T47D (cell line): ENCODE data around the gene PPM1M.

Experiments
- DNase-seq, 2 experiments: peaks; one replicate each; pipeline versions ENCODE4 v3.0.0 to v3.0.0-alpha.2; 2011 to 2012; ENCODE audit warnings: low read depth in 1 of 2, low spot score in 1 of 2
- JUND ChIP-seq: IDR thresholded peaks from 2 replicates; pipeline ENCODE4 v1.6.1; 2012; ENCODE audit warnings: low read depth
- in situ Hi-C: cut with HindIII; loops from 2 replicates; pipeline ENCODE4 v1.10.0; 2016; ENCODE audit warnings: low sequenced_read_pairs, low pct_unique_long_range_greater_than_20kb

Gene PPM1M

DNA sequence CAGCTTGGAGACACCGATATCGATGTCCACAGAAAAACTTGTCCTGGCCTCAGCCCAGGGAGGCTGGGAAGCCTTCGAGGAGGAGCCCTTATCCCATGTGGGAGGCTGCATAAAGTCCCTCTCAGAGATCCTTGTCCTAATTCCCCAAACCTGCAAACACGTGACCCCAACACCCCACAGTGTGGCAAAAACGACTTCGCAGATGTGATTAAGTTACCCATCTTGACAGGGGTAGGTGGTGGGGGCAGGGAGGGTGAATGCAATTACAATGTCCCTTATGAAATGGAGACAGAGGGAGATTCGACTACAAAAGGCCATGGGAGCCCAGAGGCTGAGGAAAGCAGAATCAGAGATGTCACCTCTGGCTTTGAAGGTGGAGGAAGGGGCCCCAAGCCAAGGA is 17.8 kb upstream of the PPM1M start:
- DNase-seq, result no peak
- no peak for TF ChIP-seq JUND
- in situ Hi-C loops, result no loop called here

- no peak for TF ChIP-seq JUND
- DNase-seq, result no peak
- in situ Hi-C loops, result no loop called here
These were observed 17.3 kb upstream of the PPM1M start for GRCh38 chr3:52228266-52228665.

DNA sequence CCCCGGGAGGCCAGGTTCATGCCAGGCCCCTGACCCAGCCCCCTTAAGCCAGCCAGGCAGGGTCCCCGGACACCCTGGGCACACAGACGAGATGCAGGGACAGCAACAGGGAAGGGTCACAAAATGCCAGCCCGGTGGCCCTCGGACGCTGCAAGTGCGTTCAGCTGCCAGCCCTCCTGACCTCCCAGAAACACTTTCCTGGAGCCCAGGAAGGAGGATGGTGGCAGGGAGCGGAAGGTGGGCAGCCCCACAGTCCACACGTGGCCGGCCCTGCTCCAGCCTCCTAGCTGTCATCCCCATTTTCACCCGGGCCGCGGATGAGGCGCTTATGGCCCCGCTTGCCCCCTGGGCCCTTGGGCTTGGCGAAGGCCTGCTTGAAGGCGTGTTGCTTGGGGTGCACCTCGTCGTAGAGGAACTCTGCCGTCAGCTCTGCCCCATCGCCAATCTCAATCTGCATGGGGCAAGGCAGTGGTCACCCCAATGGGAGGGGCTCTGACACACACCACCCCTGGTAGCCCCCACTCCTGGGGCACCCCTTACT is 16.7 kb upstream of the PPM1M start:
- no peak for DNase-seq
- no peak for TF ChIP-seq JUND
- in situ Hi-C loops, result no loop called here

DNA sequence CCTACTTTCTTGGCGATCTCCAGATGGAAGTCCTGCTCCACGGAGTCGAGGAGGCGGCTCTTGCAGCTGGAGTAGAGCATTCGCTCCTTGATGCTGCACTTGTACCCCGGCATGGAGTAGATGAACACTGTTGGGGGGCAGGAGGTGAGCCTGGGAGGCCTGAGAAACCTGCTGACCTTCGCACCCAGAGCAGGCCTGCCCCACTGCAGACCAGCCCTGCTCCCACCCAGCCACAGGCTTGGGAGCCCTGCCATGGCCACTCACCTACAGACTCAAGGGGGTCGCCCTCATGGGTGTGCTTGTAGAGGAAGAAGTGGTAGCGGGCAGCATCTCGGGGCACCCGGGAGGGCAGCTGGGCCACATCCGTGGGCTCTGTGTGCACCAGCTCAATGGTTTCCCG is 15.9 kb upstream of the PPM1M start:
- TF ChIP-seq JUND, result no peak
- no peak for DNase-seq
- in situ Hi-C loops, result no loop called here

GRCh38 chr3:52230461-52230860 is 15.1 kb upstream of the PPM1M start:
- in situ Hi-C loops, result no loop called here

DNA sequence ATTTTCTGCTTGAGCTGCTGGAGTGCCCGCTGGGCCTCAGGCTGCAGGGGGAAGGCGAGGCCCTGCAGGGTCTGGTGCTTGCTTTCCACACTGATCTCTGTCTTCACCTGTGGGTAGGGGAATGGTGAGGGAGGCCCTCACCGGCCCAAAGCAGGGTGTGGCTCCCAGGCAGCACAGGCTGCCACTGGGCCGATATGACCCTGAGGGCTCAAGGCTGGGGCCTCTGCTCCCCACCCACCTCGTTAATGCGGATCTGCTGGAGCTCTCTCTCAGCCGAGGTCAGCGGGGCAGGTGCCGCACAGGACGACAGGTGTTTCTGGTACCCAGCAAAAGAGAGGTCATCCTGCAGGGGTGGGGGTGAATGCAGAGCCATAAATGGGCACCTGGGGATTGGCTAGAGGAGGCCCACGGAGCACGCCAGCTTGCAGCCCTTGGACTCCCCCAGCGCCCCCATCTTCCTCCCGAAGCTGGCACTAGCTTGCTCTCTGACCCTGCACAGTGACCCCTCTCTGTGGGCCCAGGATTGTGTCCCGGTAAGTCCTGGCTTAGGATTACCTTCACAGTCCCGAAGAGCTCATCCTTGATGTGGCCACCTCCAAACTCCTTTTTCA is 14.6 kb upstream of the PPM1M start:
- no peak for TF ChIP-seq JUND
- DNase-seq, result no peak
- in situ Hi-C loops, result no loop called here

More at GRCh38 chr3:52230461-52230860, 15.1 kb upstream of the PPM1M start:
- no peak for DNase-seq
- no peak for TF ChIP-seq JUND

- TF ChIP-seq JUND, result no peak
- peak in 1 of 2 experiments; percentile 69 for DNase-seq
- in situ Hi-C loops, result no loop called here
These were observed 13.9 kb upstream of the PPM1M start for GRCh38 chr3:52231502-52232278.

DNA sequence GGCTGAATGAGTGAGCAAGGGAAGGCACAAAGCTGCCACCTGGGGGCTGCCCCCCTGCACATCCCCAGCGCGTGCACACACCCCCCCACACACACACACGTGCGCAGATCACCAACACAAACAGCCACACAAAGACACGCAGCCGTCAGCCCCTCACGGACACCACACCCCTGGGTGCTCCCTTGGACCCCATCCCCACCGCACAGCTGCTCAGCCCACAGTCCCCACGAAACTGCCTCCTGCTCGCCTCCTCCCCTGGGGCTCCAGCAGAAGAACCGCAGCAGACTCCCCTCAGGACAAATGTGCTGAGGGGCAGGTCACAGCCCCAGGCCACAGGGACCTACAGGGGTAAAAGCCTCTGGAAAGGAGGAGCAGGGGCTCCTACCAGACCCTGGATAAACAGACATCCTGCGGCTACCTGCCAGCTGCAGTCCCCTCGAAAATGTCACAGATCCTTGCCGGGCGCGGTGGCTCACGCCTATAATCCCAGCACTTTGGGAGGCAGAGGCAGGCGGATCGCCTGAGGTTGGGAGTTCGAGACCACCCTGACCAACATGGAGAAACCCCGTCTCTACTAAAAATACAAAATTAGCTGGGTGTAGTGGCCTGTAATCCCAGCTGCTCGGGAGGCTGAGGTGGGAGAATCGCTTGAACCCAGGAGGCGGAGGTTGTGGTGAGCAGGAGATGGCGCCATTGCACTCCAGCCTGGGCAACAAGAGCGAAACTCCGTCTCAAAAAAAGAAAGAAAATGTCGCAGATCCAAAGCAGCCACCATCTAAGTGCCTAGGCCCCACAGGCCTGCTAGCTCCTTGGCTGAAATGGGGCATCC is 13.1 kb upstream of the PPM1M start:
- no peak for DNase-seq

DNA sequence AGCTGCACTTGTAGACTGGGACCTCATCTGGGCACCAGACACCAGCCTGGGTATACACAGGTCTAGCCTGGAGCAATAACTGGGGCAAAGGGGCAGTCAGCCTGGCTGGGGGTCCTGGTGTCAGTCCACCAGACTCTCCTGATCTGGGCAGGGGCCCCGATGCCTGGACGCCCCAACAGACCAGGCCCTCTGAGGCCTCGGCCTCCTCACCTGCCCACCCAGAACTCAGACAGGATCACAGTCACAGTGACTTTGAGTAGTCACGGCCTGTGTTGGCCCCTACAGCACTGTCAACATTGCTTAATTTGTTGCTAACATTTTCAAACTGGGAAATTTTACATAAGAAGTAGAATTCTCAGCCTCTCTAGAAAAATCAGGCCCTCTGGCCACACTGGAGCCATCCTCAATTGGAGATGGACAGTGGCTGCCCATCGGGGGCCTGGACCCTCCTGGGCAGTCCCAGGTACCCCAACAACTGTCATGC is 12.4 kb upstream of the PPM1M start:
- TF ChIP-seq JUND, result no peak
- in situ Hi-C loops, result no loop called here
- no peak for DNase-seq

More for the DNA sequence above, 13.1 kb upstream of the PPM1M start:
- no peak for TF ChIP-seq JUND
- in situ Hi-C loops, result no loop called here

- in situ Hi-C loops, result no loop called here
- DNase-seq, result no peak
- no peak for TF ChIP-seq JUND
These were observed 11.6 kb upstream of the PPM1M start for GRCh38 chr3:52233968-52234367.

DNA sequence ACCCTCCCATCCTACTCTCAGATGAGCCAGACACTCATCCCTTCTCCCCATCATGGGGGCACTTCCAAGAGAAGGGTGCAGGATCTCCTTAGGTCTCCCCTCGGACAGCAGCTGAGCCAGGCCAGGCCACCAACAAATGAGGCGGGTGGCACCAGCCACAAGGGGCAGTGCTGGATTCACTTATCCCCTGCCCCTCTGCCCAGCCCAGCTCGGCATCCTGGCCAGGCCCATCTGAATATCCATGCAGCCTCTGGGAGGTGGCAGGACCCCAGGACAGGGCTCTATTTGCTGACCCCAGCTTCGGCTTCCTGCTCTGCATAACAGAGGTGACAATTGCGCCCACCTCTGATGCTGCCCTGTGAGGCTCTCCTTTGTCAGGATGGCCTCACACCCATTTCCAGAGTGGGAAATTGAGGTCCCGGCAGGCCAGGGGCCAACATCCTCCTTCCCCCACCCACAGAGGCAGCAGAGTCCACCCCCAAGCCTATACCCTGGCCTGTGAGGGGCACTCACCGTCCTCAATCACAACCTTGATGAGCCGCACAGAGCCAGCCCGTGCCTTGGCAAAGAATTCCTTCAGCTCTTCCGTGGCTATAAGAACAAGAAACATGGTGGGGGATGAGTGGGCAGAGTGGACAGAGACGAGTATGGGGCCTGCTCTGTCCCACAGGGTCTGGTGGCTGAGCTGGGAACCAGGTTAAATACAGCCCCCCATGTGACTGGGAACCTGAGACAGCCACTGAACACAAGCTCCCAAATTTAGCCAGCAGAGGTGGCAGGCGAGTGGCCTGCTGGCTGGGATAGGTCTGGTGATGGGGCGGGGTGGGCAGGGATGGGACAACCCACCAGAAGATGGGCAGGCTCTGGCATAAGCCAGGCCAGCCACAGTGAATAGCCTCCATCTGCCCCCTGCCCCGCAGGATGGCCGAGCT is 10.8 kb upstream of the PPM1M start:
- no peak for DNase-seq
- in situ Hi-C loops, result no loop called here
- TF ChIP-seq JUND, result no peak
